ENCODE results near the gene NLRP1. TPM values are rescaled to one million over a fixed set of nuclear protein-coding genes. Genes with fewer than 3 reads are reported as not detected.

NLRP1 gene
- total and polyA plus RNA-seq, 8 donors: 9.0 to 83.7 (median 18.4) TPM

DNA sequence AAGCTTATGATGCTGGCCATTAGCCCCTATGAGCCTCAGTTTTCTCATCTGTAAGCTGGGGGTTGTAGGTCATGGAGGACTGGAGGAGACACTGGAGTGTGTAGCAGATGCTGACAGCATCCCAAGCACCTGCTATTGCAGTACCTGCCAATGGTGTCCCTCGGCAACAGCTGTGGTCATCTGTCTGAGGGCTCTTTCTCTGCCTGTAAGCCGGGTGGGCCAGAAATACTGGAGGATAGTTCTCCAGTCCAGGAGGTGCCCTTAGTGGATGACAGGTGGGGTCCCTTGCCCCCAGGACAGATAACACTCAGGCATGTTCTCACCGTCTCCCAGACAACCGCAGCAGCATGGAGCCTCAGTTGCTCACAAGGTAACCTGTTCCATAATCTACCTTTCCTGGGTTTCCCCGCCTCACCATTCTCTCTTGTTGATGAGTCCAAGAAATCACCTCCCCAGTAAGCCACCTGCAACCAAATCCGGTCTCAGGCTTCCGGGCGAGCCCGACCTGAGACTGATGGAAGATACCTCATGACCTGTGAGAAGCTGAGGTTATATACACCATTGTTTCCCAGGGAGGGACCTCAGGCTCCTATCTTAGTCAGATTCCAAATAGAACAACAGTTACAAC is 23.8 kb downstream of the NLRP1 start:
- Histone ChIP-seq H3K27ac (no peak overlapping the region), H3K36me3 (peaks cover 0 to 30% (median 17%) of the 10 kb centered on the region in 4 donors), H3K4me3 (no peak overlapping the region), H3K4me1 (no peaks in the 10 kb centered on the region), H3K27me3 (no peaks in the 10 kb centered on the region), H3K9me3 (no peaks in the 10 kb centered on the region)
- DNase-seq: no peak
- 81 to 87% (median 84%) methylated on average over 7 to 9 of the region's 9 CpGs for WGBS, 5 donors
- no peak for TF ChIP-seq EP300 (IDR thresholded peaks at IDR 0.05)
- no peak for TF ChIP-seq CTCF (IDR thresholded peaks at IDR 0.05)
- TF ChIP-seq POLR2AphosphoS5 (IDR thresholded peaks at IDR 0.05): no peak
- TF ChIP-seq POLR2A (IDR thresholded peaks at IDR 0.05): no peak
- intact Hi-C loops (cut with DNase I; ENCODE audit: low total_unique reads): no loop called here

- H3K36me3 ChIP-seq: peaks cover 0 to 30% (median 17%) of the 10 kb centered on the region in 4 donors
- no peaks in the 10 kb centered on the region for H3K4me1 ChIP-seq
- no peaks in the 10 kb centered on the region for H3K9me3 ChIP-seq
- DNase-seq: no peak
- TF ChIP-seq EP300 (IDR thresholded peaks at IDR 0.05) (no peak), POLR2A (IDR thresholded peaks at IDR 0.05) (no peak), CTCF (IDR thresholded peaks at IDR 0.05) (no peak), POLR2AphosphoS5 (IDR thresholded peaks at IDR 0.05) (no peak)
- no peak overlapping the region for H3K4me3 ChIP-seq
- H3K27ac ChIP-seq: no peak overlapping the region
- WGBS, 5 donors: 92 to 95% (median 94%) methylated on average over 15 to 16 of the region's 16 CpGs
- intact Hi-C loops (cut with DNase I; ENCODE audit: low total_unique reads): no loop called here
- no peaks in the 10 kb centered on the region for H3K27me3 ChIP-seq
Observed at GRCh38 chr17:5558815-5559785, 25.2 kb downstream of the NLRP1 start.

- Histone ChIP-seq H3K4me3 (no peak overlapping the region), H3K36me3 (peaks cover 0 to 36% (median 20%) of the 10 kb centered on the region in 4 donors), H3K27me3 (no peaks in the 10 kb centered on the region), H3K4me1 (no peaks in the 10 kb centered on the region), H3K9me3 (no peaks in the 10 kb centered on the region), H3K27ac (no peak overlapping the region)
- intact Hi-C loops (cut with DNase I; ENCODE audit: low total_unique reads): no loop called here
- TF ChIP-seq POLR2A (IDR thresholded peaks at IDR 0.05): no peak
- TF ChIP-seq CTCF (IDR thresholded peaks at IDR 0.05): no peak
- no peak for TF ChIP-seq EP300 (IDR thresholded peaks at IDR 0.05)
- TF ChIP-seq POLR2AphosphoS5 (IDR thresholded peaks at IDR 0.05): no peak
- no peak for DNase-seq
- WGBS, 5 donors: 56 to 85% (median 75%) methylated on average over 2 to 6 of the region's 6 CpGs
Observed at GRCh38 chr17:5557990-5558389, 26.3 kb downstream of the NLRP1 start.

DNA sequence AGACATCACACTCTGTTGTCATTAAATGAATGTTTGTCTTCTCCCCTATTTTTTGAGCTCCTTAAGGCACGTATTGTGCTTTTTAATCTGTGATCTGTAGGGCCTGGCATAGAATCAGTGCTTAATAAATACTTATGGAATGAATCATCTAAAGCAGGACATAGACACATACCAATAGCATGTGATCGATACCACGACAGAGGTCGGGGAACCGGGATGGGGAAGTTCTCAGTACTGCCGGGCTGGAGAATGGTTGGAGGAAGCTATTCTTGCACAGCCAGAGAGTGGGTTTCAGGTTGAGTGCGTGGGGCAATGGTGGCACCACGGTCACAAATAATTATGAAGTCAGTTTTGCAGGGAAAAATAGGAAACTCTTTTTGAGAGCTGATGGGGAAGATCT is 26.8 kb downstream of the NLRP1 start:
- intact Hi-C loops (cut with DNase I; ENCODE audit: low total_unique reads): no loop called here
- no peak overlapping the region for H3K27ac ChIP-seq
- H3K9me3 ChIP-seq: no peaks in the 10 kb centered on the region
- 67 to 76% (median 71%) methylated on average over 8 of the region's 8 CpGs for WGBS, 5 donors
- TF ChIP-seq CTCF (IDR thresholded peaks at IDR 0.05): no peak
- TF ChIP-seq POLR2A (IDR thresholded peaks at IDR 0.05): no peak
- TF ChIP-seq POLR2AphosphoS5 (IDR thresholded peaks at IDR 0.05): no peak
- TF ChIP-seq EP300 (IDR thresholded peaks at IDR 0.05): no peak
- no peaks in the 10 kb centered on the region for H3K4me1 ChIP-seq
- peaks cover 0 to 39% (median 23%) of the 10 kb centered on the region in 4 donors for H3K36me3 ChIP-seq
- DNase-seq: no peak
- no peak overlapping the region for H3K4me3 ChIP-seq
- no peaks in the 10 kb centered on the region for H3K27me3 ChIP-seq

Measured in stomach (tissue), 9 donors.